Fibroblast of pulmonary artery (primary cell): ENCODE data around the gene XYLT1.
A peak's percentile ranks its signal among the peaks of the same experiment; 100 is the strongest.

Source experiments
- DNase-seq: peaks from one replicate; pipeline ENCODE4 v3.0.0-alpha.2; 2010; ENCODE audit warnings: low read depth
- H3K4me3 ChIP-seq: replicated peaks from 2 replicates; pipeline ENCODE4 v1.5.1; 2011; ENCODE audit warnings: low read depth, mild to moderate bottlenecking, control low read depth, low read length, moderate library complexity
- TF ChIP-seq, protein P1 (sequence below): IDR thresholded peaks from 2 replicates; pipeline ENCODE4 v1.5.1; 2011; ENCODE audit warnings: mild to moderate bottlenecking, control low read depth, low read length, inconsistent platforms; ENCODE audit errors: missing control alignments

The XYLT1 gene

GRCh38 chr16:17199135-17199534, 271.6 kb downstream of the XYLT1 start:
- H3K4me3 ChIP-seq: no peak overlapping the region
- DNase-seq: no peak
- TF ChIP-seq, protein P1, sequence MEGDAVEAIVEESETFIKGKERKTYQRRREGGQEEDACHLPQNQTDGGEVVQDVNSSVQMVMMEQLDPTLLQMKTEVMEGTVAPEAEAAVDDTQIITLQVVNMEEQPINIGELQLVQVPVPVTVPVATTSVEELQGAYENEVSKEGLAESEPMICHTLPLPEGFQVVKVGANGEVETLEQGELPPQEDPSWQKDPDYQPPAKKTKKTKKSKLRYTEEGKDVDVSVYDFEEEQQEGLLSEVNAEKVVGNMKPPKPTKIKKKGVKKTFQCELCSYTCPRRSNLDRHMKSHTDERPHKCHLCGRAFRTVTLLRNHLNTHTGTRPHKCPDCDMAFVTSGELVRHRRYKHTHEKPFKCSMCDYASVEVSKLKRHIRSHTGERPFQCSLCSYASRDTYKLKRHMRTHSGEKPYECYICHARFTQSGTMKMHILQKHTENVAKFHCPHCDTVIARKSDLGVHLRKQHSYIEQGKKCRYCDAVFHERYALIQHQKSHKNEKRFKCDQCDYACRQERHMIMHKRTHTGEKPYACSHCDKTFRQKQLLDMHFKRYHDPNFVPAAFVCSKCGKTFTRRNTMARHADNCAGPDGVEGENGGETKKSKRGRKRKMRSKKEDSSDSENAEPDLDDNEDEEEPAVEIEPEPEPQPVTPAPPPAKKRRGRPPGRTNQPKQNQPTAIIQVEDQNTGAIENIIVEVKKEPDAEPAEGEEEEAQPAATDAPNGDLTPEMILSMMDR: no peak

- TF ChIP-seq, protein P1: no peak
- no peak overlapping the region for H3K4me3 ChIP-seq
- DNase-seq: no peak
Measured at GRCh38 chr16:17196526-17196925, 274.2 kb downstream of the XYLT1 start.

DNA sequence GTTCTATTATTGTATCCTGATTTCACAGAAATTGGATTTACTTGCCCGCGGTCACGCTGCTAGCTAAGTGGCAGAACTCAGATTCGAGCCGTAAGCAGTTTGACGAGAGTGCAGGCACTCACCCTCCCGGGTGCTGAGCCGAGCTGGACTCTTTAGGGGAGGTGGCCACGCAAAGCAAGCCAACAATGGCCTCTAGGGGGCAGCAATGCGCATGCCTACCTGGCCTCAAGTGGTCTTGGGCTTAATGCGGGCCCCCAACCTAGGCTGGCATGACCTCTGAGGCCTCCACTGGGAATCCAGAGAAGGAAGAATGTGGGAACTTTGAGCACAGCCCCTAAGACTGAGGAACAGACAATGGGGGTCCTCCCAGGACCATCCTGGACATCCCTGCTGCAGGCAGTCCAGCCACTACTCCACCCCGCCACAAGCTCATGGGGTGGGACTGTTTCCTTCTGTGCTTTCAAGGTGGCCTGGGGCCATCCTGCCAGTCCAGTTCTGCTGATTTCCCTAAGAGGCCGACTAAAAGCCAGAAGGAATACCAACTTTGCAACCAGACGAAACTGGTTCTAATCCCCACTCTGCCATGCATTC, 276.5 kb downstream of the XYLT1 start:
- DNase-seq: peak; percentile 4
- no peak overlapping the region for H3K4me3 ChIP-seq
- TF ChIP-seq, protein P1: peak; percentile 28

DNA sequence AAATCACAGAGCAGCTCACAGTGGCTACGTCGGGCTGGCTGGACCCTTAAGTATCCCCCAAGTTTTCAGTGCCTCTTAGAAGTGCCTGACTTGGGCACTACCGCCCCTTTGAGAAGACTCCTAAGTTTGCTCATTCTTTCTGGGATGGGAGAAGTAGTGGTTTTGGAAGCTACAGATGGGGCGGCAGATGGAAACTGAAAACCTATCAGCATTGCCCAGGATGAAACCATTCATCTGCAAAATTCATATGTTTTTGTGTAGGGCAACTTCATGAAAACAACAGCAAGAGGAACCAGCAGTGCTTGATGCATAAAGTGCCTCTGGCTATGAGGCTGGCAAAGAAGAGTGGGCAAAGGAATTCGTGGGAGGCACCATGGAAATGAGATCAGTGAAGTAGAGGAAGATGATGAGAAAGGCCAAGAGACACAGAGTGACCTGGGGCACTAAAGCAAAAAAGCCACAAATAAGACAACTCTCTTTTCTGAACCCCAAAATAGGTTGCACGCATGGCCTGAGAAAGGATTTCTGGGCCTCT, 277.1 kb downstream of the XYLT1 start:
- no peak overlapping the region for H3K4me3 ChIP-seq
- no peak for DNase-seq
- TF ChIP-seq, protein P1: no peak

GRCh38 chr16:17184026-17184425, 286.7 kb downstream of the XYLT1 start:
- no peak for DNase-seq
- H3K4me3 ChIP-seq: no peak overlapping the region
- TF ChIP-seq, protein P1: no peak

GRCh38 chr16:17177959-17178905, 292.5 kb downstream of the XYLT1 start:
- H3K4me3 ChIP-seq: no peak overlapping the region
- TF ChIP-seq, protein P1: no peak
- no peak for DNase-seq
